ENCODE data around the gene PHKA2.
"Not testable (repeated sequence)": the region's sequence is repeated elsewhere in the genome, so short reads cannot be mapped to it uniquely, and the experiment has no call there.

The PHKA2 gene

GRCh38 chrX:18983666-18984380, at the start of gene PHKA2:
PHKA2 (minus strand) TSS chrX:18984114; CDS start chrX:18983932, 182 bp downstream.
- peak within 1 kb of the TSS; percentile 63 for H3K4me3 ChIP-seq (ENCODE audit: low read length)
- peak; percentile 54 for DNase-seq (ENCODE audit: low read depth)
- no peak for TF ChIP-seq CTCF (IDR thresholded peaks at IDR 0.05; ENCODE audit: insufficient read depth, low read depth, low read length, missing control alignments)

- DNase-seq (ENCODE audit: low read depth), result peak; percentile 64
- TF ChIP-seq CTCF (IDR thresholded peaks at IDR 0.05; ENCODE audit: insufficient read depth, low read depth, low read length, missing control alignments), result no peak
- H3K4me3 ChIP-seq (ENCODE audit: low read length), result no peak overlapping the region
Measured at GRCh38 chrX:19030805-19031204, 46.9 kb upstream of the PHKA2 start.

- no peak for TF ChIP-seq CTCF (IDR thresholded peaks at IDR 0.05; ENCODE audit: insufficient read depth, low read depth, low read length, missing control alignments)
- DNase-seq (ENCODE audit: low read depth), result no peak
- no peak overlapping the region for H3K4me3 ChIP-seq (ENCODE audit: low read length)
Measured at GRCh38 chrX:19028560-19028959, 44.6 kb upstream of the PHKA2 start.

GRCh38 chrX:19024366-19024765, 40.5 kb upstream of the PHKA2 start:
- H3K4me3 ChIP-seq (ENCODE audit: low read length), result no peak overlapping the region
- DNase-seq (ENCODE audit: low read depth), result no peak
- TF ChIP-seq CTCF (IDR thresholded peaks at IDR 0.05; ENCODE audit: insufficient read depth, low read depth, low read length, missing control alignments), result no peak

GRCh38 chrX:19019996-19020395, 36.1 kb upstream of the PHKA2 start:
- TF ChIP-seq CTCF (IDR thresholded peaks at IDR 0.05; ENCODE audit: insufficient read depth, low read depth, low read length, missing control alignments), result no peak
- no peak for DNase-seq (ENCODE audit: low read depth)
- no peak overlapping the region for H3K4me3 ChIP-seq (ENCODE audit: low read length)

- no peak overlapping the region for H3K4me3 ChIP-seq (ENCODE audit: low read length)
- peak; percentile 48 for TF ChIP-seq CTCF (IDR thresholded peaks at IDR 0.05; ENCODE audit: insufficient read depth, low read depth, low read length, missing control alignments)
- DNase-seq (ENCODE audit: low read depth), result peak; percentile 29
Measured at GRCh38 chrX:19017271-19017670, 33.4 kb upstream of the PHKA2 start.

GRCh38 chrX:19016614-19017013, 32.7 kb upstream of the PHKA2 start:
- DNase-seq (ENCODE audit: low read depth), result peak; percentile 20

More at GRCh38 chrX:19016614-19017013, 32.7 kb upstream of the PHKA2 start:
- H3K4me3 ChIP-seq (ENCODE audit: low read length), result not testable (repeated sequence)

All from epithelial cell of esophagus (primary cell).